ENCODE data around the gene PDCD6IP. TPM values are rescaled to one million over a fixed set of nuclear protein-coding genes. Genes with fewer than 3 reads are reported as not detected.

Gene PDCD6IP
- total RNA-seq, 4 donors from 2014 or later, result 177 to 319 (median 203) TPM

- TF ChIP-seq, protein P1, sequence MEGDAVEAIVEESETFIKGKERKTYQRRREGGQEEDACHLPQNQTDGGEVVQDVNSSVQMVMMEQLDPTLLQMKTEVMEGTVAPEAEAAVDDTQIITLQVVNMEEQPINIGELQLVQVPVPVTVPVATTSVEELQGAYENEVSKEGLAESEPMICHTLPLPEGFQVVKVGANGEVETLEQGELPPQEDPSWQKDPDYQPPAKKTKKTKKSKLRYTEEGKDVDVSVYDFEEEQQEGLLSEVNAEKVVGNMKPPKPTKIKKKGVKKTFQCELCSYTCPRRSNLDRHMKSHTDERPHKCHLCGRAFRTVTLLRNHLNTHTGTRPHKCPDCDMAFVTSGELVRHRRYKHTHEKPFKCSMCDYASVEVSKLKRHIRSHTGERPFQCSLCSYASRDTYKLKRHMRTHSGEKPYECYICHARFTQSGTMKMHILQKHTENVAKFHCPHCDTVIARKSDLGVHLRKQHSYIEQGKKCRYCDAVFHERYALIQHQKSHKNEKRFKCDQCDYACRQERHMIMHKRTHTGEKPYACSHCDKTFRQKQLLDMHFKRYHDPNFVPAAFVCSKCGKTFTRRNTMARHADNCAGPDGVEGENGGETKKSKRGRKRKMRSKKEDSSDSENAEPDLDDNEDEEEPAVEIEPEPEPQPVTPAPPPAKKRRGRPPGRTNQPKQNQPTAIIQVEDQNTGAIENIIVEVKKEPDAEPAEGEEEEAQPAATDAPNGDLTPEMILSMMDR (IDR thresholded peaks at IDR 0.05; ENCODE audit: low read depth), result no peak
Measured at GRCh38 chr3:33889394-33890039, 91.1 kb downstream of the PDCD6IP start.

- TF ChIP-seq, protein P1 (IDR thresholded peaks at IDR 0.05; ENCODE audit: low read depth), result no peak
Measured at GRCh38 chr3:33892655-33893054, 94.2 kb downstream of the PDCD6IP start.

DNA sequence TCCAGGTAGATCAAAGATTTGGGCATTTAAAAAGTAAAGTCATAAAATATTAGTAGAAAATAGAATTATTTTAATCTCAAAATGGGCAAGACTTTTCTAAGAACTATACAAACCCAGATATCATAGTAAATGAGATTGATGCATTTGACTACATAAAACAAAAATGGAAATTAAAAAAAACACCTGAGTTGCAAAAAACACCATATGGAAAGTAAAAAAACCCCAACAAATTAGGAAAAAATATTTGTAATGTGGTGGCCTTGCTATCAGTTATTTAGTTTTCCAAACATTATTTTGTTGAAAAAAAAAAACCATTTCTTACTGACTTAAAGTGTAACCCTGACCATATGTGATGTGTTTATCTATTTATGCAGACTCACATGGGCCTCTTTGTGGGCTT lies 97.2 kb downstream of the PDCD6IP start:
- TF ChIP-seq, protein P1 (IDR thresholded peaks at IDR 0.05; ENCODE audit: low read depth), result no peak

GRCh38 chr3:33897306-33897705 lies 98.9 kb downstream of the PDCD6IP start:
- TF ChIP-seq, protein P1 (IDR thresholded peaks at IDR 0.05; ENCODE audit: low read depth), result no peak

- TF ChIP-seq, protein P1 (IDR thresholded peaks at IDR 0.05; ENCODE audit: low read depth), result no peak
Measured at GRCh38 chr3:33898901-33899300, 100.5 kb downstream of the PDCD6IP start.

DNA sequence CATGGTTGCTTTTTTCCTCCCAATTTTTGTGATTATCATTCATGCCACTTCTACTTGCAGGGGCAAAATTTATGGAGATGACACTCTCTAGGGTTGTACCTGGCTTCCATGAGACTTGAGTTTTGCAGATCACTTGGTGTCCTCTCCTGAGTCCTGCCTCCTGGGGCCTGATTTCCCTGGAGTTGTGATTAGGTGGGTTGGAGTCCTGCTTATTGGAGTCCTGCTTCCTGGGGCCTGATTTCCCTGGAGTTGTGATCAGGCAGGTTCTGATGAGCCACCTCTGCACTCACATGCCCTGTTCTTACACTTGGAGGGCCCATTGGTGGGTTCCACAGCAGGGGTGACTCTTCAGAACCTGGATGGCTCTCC lies 102.0 kb downstream of the PDCD6IP start:
- TF ChIP-seq, protein P1 (IDR thresholded peaks at IDR 0.05; ENCODE audit: low read depth), result no peak

- TF ChIP-seq, protein P1 (IDR thresholded peaks at IDR 0.05; ENCODE audit: low read depth), result no peak
Measured at GRCh38 chr3:33900809-33901505, 102.5 kb downstream of the PDCD6IP start.
